GM10248 (cell line): ENCODE measurements around the gene SMYD1.

ENCODE experiments used
- CTCF ChIA-PET: fragments of 300-600 bp; sonication (Branson Sonifier 250); formaldehyde crosslinking; extraction: SDS; loops from one replicate; lab custom pipeline; 2021; ENCODE audit warnings: antibody characterized with exemption; lab: Yijun Ruan, JAX
- POLR2A ChIA-PET: fragments of 350-650 bp; sonication (Branson Sonifier 250); formaldehyde crosslinking; extraction: SDS; loops from one replicate; lab custom pipeline; 2020; ENCODE audit warnings: antibody characterized with exemption; lab: Yijun Ruan, JAX
- DNase-seq: peaks from one replicate; pipeline ENCODE4 v3.0.0; 2012; ENCODE audit errors: extremely low spot score
- CTCF ChIP-seq: IDR thresholded peaks from 2 replicates; pipeline ENCODE4 v1.5.1; 2012; ENCODE audit warnings: mild to moderate bottlenecking, low read depth; ENCODE audit errors: extremely low read depth, missing control alignments, control extremely low read depth

SMYD1 gene

GRCh38 chr2:88131201-88131998 is 63.8 kb downstream of the SMYD1 start:
- TF ChIP-seq CTCF = no peak
- CTCF ChIA-PET = interaction anchor here (0.8 to 1.9 kb wide), 4 partner anchors 12 to 71 kb away, joined by 3 to 6 read pairs (median 4); no protein-coding TSS in a partner anchor
- DNase-seq = no peak
- POLR2A ChIA-PET = no interaction called here

DNA sequence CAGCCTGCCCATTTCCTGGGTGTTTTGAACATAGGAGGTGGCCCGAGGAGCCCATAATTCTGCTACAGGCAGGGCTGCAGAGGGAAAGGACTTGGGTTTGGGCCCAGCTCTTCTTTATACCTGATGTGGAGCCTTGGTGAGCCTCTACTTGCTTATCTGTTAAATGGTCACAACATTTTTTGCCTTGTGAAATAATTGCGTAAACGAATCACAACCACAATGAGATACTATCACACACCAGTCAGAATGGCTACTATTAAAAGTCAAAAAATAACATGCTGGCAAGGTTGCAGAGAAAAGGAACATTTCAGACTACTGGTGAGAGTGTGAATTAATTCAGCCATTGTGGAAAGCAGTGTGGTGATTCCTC is 64.4 kb downstream of the SMYD1 start:
- POLR2A ChIA-PET = no interaction called here
- CTCF ChIA-PET = interaction anchor here (0.8 kb wide), 1 partner anchor 72 kb away, joined by 4 read pairs; no protein-coding TSS in a partner anchor
- TF ChIP-seq CTCF = no peak
- DNase-seq = no peak

DNA sequence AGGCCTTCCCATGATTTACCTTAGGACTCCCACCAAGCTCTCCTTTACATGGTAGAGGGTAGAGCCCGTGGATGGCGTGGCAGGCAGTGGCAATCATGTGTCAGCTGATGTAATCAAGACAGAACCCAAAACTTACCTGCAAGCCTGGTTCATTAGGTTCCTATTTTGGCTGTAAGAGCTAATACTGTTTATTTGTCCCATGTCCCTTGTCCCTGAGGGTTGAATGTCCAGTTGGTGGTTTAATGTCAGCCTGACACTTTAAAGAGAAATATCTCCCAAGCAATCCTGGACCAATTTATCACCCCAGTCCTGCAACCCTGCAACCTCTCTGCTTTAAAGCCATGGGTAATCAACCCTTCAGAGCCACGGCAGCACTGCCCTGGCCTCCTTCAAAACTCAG is 66.2 kb downstream of the SMYD1 start:
- CTCF ChIA-PET = interaction anchor here (0.9 to 1.5 kb wide), 3 partner anchors 8 to 73 kb away, joined by 3 to 4 read pairs (median 3); no protein-coding TSS in a partner anchor
- POLR2A ChIA-PET = no interaction called here
- DNase-seq = no peak
- TF ChIP-seq CTCF = no peak

DNA sequence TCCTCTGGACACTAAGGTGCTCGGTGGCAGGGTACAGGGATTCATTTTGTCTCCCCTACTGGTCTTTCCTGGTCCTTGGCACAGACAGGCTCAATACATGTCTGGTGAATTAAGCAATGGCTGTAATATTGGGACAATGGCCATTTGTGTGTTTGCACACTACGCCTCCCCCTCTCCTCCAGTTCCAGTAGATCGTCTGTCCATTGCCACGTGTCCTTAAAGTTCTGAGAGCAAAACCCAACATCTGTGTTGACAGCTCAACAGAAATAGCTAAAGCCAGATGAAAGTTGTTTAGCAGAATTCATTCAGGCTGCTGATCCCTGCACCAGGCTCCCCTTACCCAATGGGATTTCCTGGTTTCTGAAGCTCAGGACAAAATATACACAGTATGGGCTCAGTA is 69.2 kb downstream of the SMYD1 start:
- no peak for DNase-seq
- POLR2A ChIA-PET = no interaction called here
- CTCF ChIA-PET = no interaction called here
- TF ChIP-seq CTCF = no peak

- POLR2A ChIA-PET = no interaction called here
- DNase-seq = no peak
- no peak for TF ChIP-seq CTCF
- CTCF ChIA-PET = interaction anchor here (0.9 kb wide), 1 partner anchor 53 kb away, joined by 3 read pairs; no protein-coding TSS in a partner anchor
These were observed 70.2 kb downstream of the SMYD1 start for GRCh38 chr2:88137833-88138232.

GRCh38 chr2:88139203-88139702 is 71.6 kb downstream of the SMYD1 start:
- ChIA-PET CTCF (no interaction called here), POLR2A (no interaction called here)
- no peak for DNase-seq
- TF ChIP-seq CTCF = no peak
